ENCODE results near the gene ADGRA1.

ADGRA1 gene

GRCh38 chr10:133127291-133128125, 39.8 kb downstream of the ADGRA1 start:
- no peak overlapping the region for H3K4me3 ChIP-seq (ENCODE audit: low read depth, low read length)
- TF ChIP-seq CTCF (conservative IDR thresholded peaks at IDR 0.05; ENCODE audit: low read depth, low read length) = no peak
- DNase-seq (ENCODE audit: low read depth) = no peak

GRCh38 chr10:133128126-133129070, 40.7 kb downstream of the ADGRA1 start:
- no peak for TF ChIP-seq CTCF (conservative IDR thresholded peaks at IDR 0.05; ENCODE audit: low read depth, low read length)
- no peak for DNase-seq (ENCODE audit: low read depth)

GRCh38 chr10:133129071-133129858, 41.5 kb downstream of the ADGRA1 start:
- H3K4me3 ChIP-seq (ENCODE audit: low read depth, low read length) = no peak overlapping the region
- TF ChIP-seq CTCF (conservative IDR thresholded peaks at IDR 0.05; ENCODE audit: low read depth, low read length) = no peak
- DNase-seq (ENCODE audit: low read depth) = no peak

More at GRCh38 chr10:133128126-133129070, 40.7 kb downstream of the ADGRA1 start:
- no peak overlapping the region for H3K4me3 ChIP-seq (ENCODE audit: low read depth, low read length)

GRCh38 chr10:133129859-133130495, 42.3 kb downstream of the ADGRA1 start:
- TF ChIP-seq CTCF (conservative IDR thresholded peaks at IDR 0.05; ENCODE audit: low read depth, low read length) = no peak
- no peak overlapping the region for H3K4me3 ChIP-seq (ENCODE audit: low read depth, low read length)
- no peak for DNase-seq (ENCODE audit: low read depth)

- no peak for DNase-seq (ENCODE audit: low read depth)
- no peak overlapping the region for H3K4me3 ChIP-seq (ENCODE audit: low read depth, low read length)
- no peak for TF ChIP-seq CTCF (conservative IDR thresholded peaks at IDR 0.05; ENCODE audit: low read depth, low read length)
Measured at GRCh38 chr10:133130602-133131001, 42.9 kb downstream of the ADGRA1 start.

GRCh38 chr10:133131053-133131452, 43.3 kb downstream of the ADGRA1 start:
- no peak for DNase-seq (ENCODE audit: low read depth)
- no peak for TF ChIP-seq CTCF (conservative IDR thresholded peaks at IDR 0.05; ENCODE audit: low read depth, low read length)

More at GRCh38 chr10:133131053-133131452, 43.3 kb downstream of the ADGRA1 start:
- no peak overlapping the region for H3K4me3 ChIP-seq (ENCODE audit: low read depth, low read length)

Measured in choroid plexus epithelial cell (primary cell).